Calu3 (cell line): ENCODE measurements around the gene UCK1. TPM values are rescaled to one million over a fixed set of nuclear protein-coding genes. Genes with fewer than 3 reads are reported as not detected.

Source experiments
- BruUV-seq: library from RNA; stranded (reverse); fragments of 400-500 nt; replicated peaks from 2 replicates; lab custom pipeline; 2021; lab: Mats Ljungman, UMichigan
- CTCF ChIA-PET: fragments of 300-600 bp; sonication (Branson Sonifier 250); formaldehyde crosslinking; loops from one replicate; lab custom pipeline; 2022; ENCODE audit warnings: antibody characterized with exemption; lab: Charles Lee
- DNase-seq: peaks from one replicate; pipeline ENCODE4 v3.0.0; 2022
- H3K27ac Mint-ChIP-seq: one replicate; pipeline ENCODE4 v1.8.0; 2022; ENCODE audit warnings: mixed read lengths; ENCODE audit not compliant: unreplicated experiment
- H3K27me3 Mint-ChIP-seq: one replicate; pipeline ENCODE4 v1.8.0; 2022; ENCODE audit warnings: mixed read lengths; ENCODE audit not compliant: unreplicated experiment
- H3K36me3 Mint-ChIP-seq: one replicate; pipeline ENCODE4 v1.8.0; 2022; ENCODE audit warnings: mild to moderate bottlenecking, moderate library complexity, mixed read lengths; ENCODE audit not compliant: insufficient read depth, unreplicated experiment
- H3K4me1 Mint-ChIP-seq: one replicate; pipeline ENCODE4 v1.8.0; 2022; ENCODE audit warnings: mild to moderate bottlenecking, low read depth, mixed read lengths; ENCODE audit not compliant: unreplicated experiment
- H3K4me3 Mint-ChIP-seq: one replicate; pipeline ENCODE4 v1.8.0; 2022; ENCODE audit warnings: mild to moderate bottlenecking, low read depth, moderate library complexity, mixed read lengths; ENCODE audit not compliant: unreplicated experiment
- H3K9me3 Mint-ChIP-seq: one replicate; pipeline ENCODE4 v1.8.0; 2022; ENCODE audit warnings: low read depth, mixed read lengths; ENCODE audit not compliant: unreplicated experiment
- CTCF ChIP-seq: fragments of 200-600 bp; IDR thresholded peaks from one replicate; pipeline ENCODE4 v1.8.0; 2022; ENCODE audit warnings: antibody characterized with exemption; ENCODE audit not compliant: unreplicated experiment
- intact Hi-C: fragments of 100-400 bp; cut with micrococcal nuclease; formaldehyde crosslinking; loops from one replicate; pipeline ENCODE4 v1.10.0; 2022; ENCODE audit not compliant: unreplicated experiment
- total RNA-seq: library from RNA; stranded (reverse); gene quantifications from 2 replicates; pipeline ENCODE4 v1.2.3, GENCODE V29; 2022

Gene UCK1
- total RNA-seq, 1 experiment from 2014 or later: 19.6 TPM

- no peak for TF ChIP-seq CTCF
- intact Hi-C loops: no loop called here
- Mint-ChIP-seq H3K9me3 (no peaks in the 10 kb centered on the region), H3K27ac (no peak overlapping the region), H3K27me3 (no peaks in the 10 kb centered on the region), H3K4me3 (no peak overlapping the region), H3K36me3 (peaks cover 57% of the 10 kb centered on the region), H3K4me1 (no peaks in the 10 kb centered on the region)
- no TSS peak for BruUV-seq
- DNase-seq: no peak
- CTCF ChIA-PET: no interaction called here
These were observed 44.1 kb downstream of the UCK1 start for GRCh38 chr9:131487001-131487400.

- TF ChIP-seq CTCF: no peak
- no TSS peak for BruUV-seq
- H3K4me3 Mint-ChIP-seq: no peak overlapping the region
- intact Hi-C loops: no loop called here
- peaks cover 54% of the 10 kb centered on the region for H3K36me3 Mint-ChIP-seq
- no peaks in the 10 kb centered on the region for H3K27me3 Mint-ChIP-seq
- H3K9me3 Mint-ChIP-seq: no peaks in the 10 kb centered on the region
- H3K27ac Mint-ChIP-seq: no peak overlapping the region
- H3K4me1 Mint-ChIP-seq: no peaks in the 10 kb centered on the region
- CTCF ChIA-PET: no interaction called here
- no peak for DNase-seq
These were observed 45.2 kb downstream of the UCK1 start for GRCh38 chr9:131485728-131486422.

- Mint-ChIP-seq H3K36me3 (peaks cover 49% of the 10 kb centered on the region), H3K4me3 (no peak overlapping the region), H3K9me3 (no peaks in the 10 kb centered on the region), H3K4me1 (no peaks in the 10 kb centered on the region), H3K27ac (no peak overlapping the region), H3K27me3 (no peaks in the 10 kb centered on the region)
- BruUV-seq: no TSS peak
- intact Hi-C loops: no loop called here
- no peak for DNase-seq
- no peak for TF ChIP-seq CTCF
- CTCF ChIA-PET: no interaction called here
These were observed 45.9 kb downstream of the UCK1 start for GRCh38 chr9:131485206-131485605.

- DNase-seq: no peak
- no peaks in the 10 kb centered on the region for H3K9me3 Mint-ChIP-seq
- intact Hi-C loops: no loop called here
- CTCF ChIA-PET: no interaction called here
- BruUV-seq: no TSS peak
- no peak overlapping the region for H3K27ac Mint-ChIP-seq
- H3K4me1 Mint-ChIP-seq: no peaks in the 10 kb centered on the region
- no peak for TF ChIP-seq CTCF
- peaks cover 43% of the 10 kb centered on the region for H3K36me3 Mint-ChIP-seq
- no peak overlapping the region for H3K4me3 Mint-ChIP-seq
- no peaks in the 10 kb centered on the region for H3K27me3 Mint-ChIP-seq
These were observed 46.4 kb downstream of the UCK1 start for GRCh38 chr9:131484560-131485185.
